Osteoblast (primary cell): ENCODE data around the gene NTN4. TPM values are rescaled to one million over a fixed set of nuclear protein-coding genes. Genes with fewer than 3 reads are reported as not detected.

Experiments
- DNase-seq: peaks from one replicate; pipeline ENCODE4 v3.0.0; 2011; ENCODE audit warnings: low spot score, mixed read lengths; ENCODE audit not compliant: insufficient read length; ENCODE audit errors: missing footprints
- H2AFZ ChIP-seq: 2 replicates; pipeline ENCODE4 v1.6.0; 2011; ENCODE audit warnings: mild to moderate bottlenecking, low read length
- H3K27ac ChIP-seq: 2 replicates; pipeline ENCODE4 v1.5.1; 2011; ENCODE audit warnings: mild to moderate bottlenecking, low read depth, low read length, moderate library complexity
- H3K27me3 ChIP-seq: 2 replicates; pipeline ENCODE4 v1.6.0; 2012; ENCODE audit warnings: mild to moderate bottlenecking, control low read depth, inconsistent platforms, low read length, moderate library complexity; ENCODE audit not compliant: insufficient read depth
- H3K36me3 ChIP-seq: 2 replicates; pipeline ENCODE4 v1.5.1; 2011; ENCODE audit warnings: mild to moderate bottlenecking, low read length, control low read depth, moderate library complexity; ENCODE audit not compliant: insufficient read depth
- H3K4me1 ChIP-seq: 2 replicates; pipeline ENCODE4 v1.5.1; 2011; ENCODE audit warnings: mild to moderate bottlenecking, low read length, control low read depth, moderate library complexity; ENCODE audit not compliant: insufficient read depth
- H3K4me2 ChIP-seq: 2 replicates; pipeline ENCODE4 v1.6.0; 2011; ENCODE audit warnings: mild to moderate bottlenecking, low read length; ENCODE audit not compliant: insufficient read depth
- H3K4me3 ChIP-seq: fragments of 200-600 bp; sonication (generic); 3 replicates; pipeline ENCODE4 v1.5.1; 2012; ENCODE audit warnings: mild to moderate bottlenecking, low read length, inconsistent platforms; ENCODE audit not compliant: insufficient read depth
- H3K79me2 ChIP-seq: 2 replicates; pipeline ENCODE4 v1.6.0; 2012; ENCODE audit warnings: mild to moderate bottlenecking, low read length, control low read depth, inconsistent platforms; ENCODE audit not compliant: insufficient read depth
- H3K9me3 ChIP-seq: 2 replicates; pipeline ENCODE4 v1.5.1; 2011; ENCODE audit warnings: low read depth, low read length, control low read depth
- H4K20me1 ChIP-seq: 2 replicates; pipeline ENCODE4 v1.6.0; 2012; ENCODE audit warnings: mild to moderate bottlenecking, low read length, control low read depth; ENCODE audit not compliant: insufficient read depth
- CTCF ChIP-seq: IDR thresholded peaks from 2 replicates; pipeline ENCODE4 v1.5.1; 2011; ENCODE audit warnings: mild to moderate bottlenecking, low read depth, low read length, moderate library complexity; ENCODE audit errors: extremely low read depth
- total RNA-seq: library from RNA; depleted of rRNA; stranded (reverse); fragments of >200 nt; gene quantifications from 2 replicates; pipeline ENCODE4 v1.2.3, GENCODE V29; 2012

Gene NTN4
- total RNA-seq, 1 donor, result 47.8 TPM

- Histone ChIP-seq H3K27me3 (no peaks in the 10 kb centered on the region), H3K4me3 (no peak overlapping the region), H3K27ac (peak overlapping the region; percentile 65), H4K20me1 (no peaks in the 10 kb centered on the region), H3K4me1 (peaks cover 14% of the 10 kb centered on the region), H3K9me3 (no peaks in the 10 kb centered on the region), H3K79me2 (peaks cover 25% of the 10 kb centered on the region), H2AFZ (no peak overlapping the region), H3K36me3 (no peaks in the 10 kb centered on the region), H3K4me2 (peak overlapping the region; percentile 34)
- peak; percentile 87 for DNase-seq
- TF ChIP-seq CTCF, result no peak
These were observed 16.1 kb downstream of the NTN4 start for GRCh38 chr12:95774311-95775045.

GRCh38 chr12:95773320-95773719 lies 17.2 kb downstream of the NTN4 start:
- H4K20me1 ChIP-seq, result no peaks in the 10 kb centered on the region
- H3K4me2 ChIP-seq, result no peak overlapping the region
- H3K79me2 ChIP-seq, result peaks cover 31% of the 10 kb centered on the region
- H2AFZ ChIP-seq, result no peak overlapping the region
- H3K4me1 ChIP-seq, result peaks cover 14% of the 10 kb centered on the region
- no peaks in the 10 kb centered on the region for H3K9me3 ChIP-seq
- no peaks in the 10 kb centered on the region for H3K27me3 ChIP-seq
- no peak for TF ChIP-seq CTCF
- no peak overlapping the region for H3K27ac ChIP-seq
- H3K4me3 ChIP-seq, result no peak overlapping the region
- no peaks in the 10 kb centered on the region for H3K36me3 ChIP-seq
- DNase-seq, result no peak

- TF ChIP-seq CTCF, result no peak
- H3K4me2 ChIP-seq, result no peak overlapping the region
- H3K36me3 ChIP-seq, result no peaks in the 10 kb centered on the region
- H3K9me3 ChIP-seq, result no peaks in the 10 kb centered on the region
- no peak overlapping the region for H3K4me3 ChIP-seq
- no peak overlapping the region for H2AFZ ChIP-seq
- no peak for DNase-seq
- peaks cover 26% of the 10 kb centered on the region for H3K79me2 ChIP-seq
- H3K27ac ChIP-seq, result peak overlapping the region; percentile 69
- no peaks in the 10 kb centered on the region for H3K27me3 ChIP-seq
- H4K20me1 ChIP-seq, result no peaks in the 10 kb centered on the region
- H3K4me1 ChIP-seq, result peaks cover 47% of the 10 kb centered on the region
These were observed 22.9 kb downstream of the NTN4 start for GRCh38 chr12:95767703-95768102.

- H3K4me2 ChIP-seq, result no peak overlapping the region
- H3K27me3 ChIP-seq, result no peaks in the 10 kb centered on the region
- no peak overlapping the region for H2AFZ ChIP-seq
- no peaks in the 10 kb centered on the region for H4K20me1 ChIP-seq
- no peak for DNase-seq
- H3K79me2 ChIP-seq, result peaks cover 16% of the 10 kb centered on the region
- no peak overlapping the region for H3K4me3 ChIP-seq
- no peak for TF ChIP-seq CTCF
- peaks cover 47% of the 10 kb centered on the region for H3K4me1 ChIP-seq
- no peaks in the 10 kb centered on the region for H3K9me3 ChIP-seq
- peak overlapping the region; percentile 69 for H3K27ac ChIP-seq
- H3K36me3 ChIP-seq, result no peaks in the 10 kb centered on the region
These were observed 24.1 kb downstream of the NTN4 start for GRCh38 chr12:95766356-95767019.
